Natural killer cell (primary cell): ENCODE measurements around the gene SLC25A23. TPM values are rescaled to one million over a fixed set of nuclear protein-coding genes. Genes with fewer than 3 reads are reported as not detected.

Experiments
- ATAC-seq, 3 donors: fragments of 150-1000 bp in 2 of 3; fragments of 200-7000 bp in 1 of 3; cut with Tn5 transposase; 1 replicate in 1 of 3; 2 replicates in 2 of 3; pipeline ENCODE4 v1.10.0; 2021; ENCODE audit warnings: mild to moderate bottlenecking in 2 of 3, moderate library complexity in 2 of 3
- DNase-seq, 2 donors: peaks; one replicate each; pipeline versions ENCODE4 v3.0.0 to v3.0.0-alpha.2; 2013 to 2021; ENCODE audit warnings: mixed read lengths in 1 of 2
- H3K27ac ChIP-seq: one replicate; pipeline ENCODE4 v1.5.1; 2013; ENCODE audit warnings: mild to moderate bottlenecking, low read length
- H3K27me3 ChIP-seq: one replicate; pipeline ENCODE4 v1.6.1; 2013; ENCODE audit warnings: low read length; ENCODE audit not compliant: control insufficient read depth, insufficient read depth
- H3K36me3 ChIP-seq: one replicate; pipeline ENCODE4 v1.6.1; 2013; ENCODE audit warnings: low read length; ENCODE audit not compliant: control insufficient read depth, insufficient read depth
- H3K4me1 ChIP-seq: one replicate; pipeline ENCODE4 v1.6.1; 2013; ENCODE audit warnings: low read length; ENCODE audit not compliant: control insufficient read depth, insufficient read depth
- H3K4me3 ChIP-seq: one replicate; pipeline ENCODE4 v1.5.1; 2013; ENCODE audit warnings: low read length
- H3K9me3 ChIP-seq: one replicate; pipeline ENCODE4 v1.6.1; 2013; ENCODE audit warnings: low read length; ENCODE audit not compliant: control insufficient read depth, insufficient read depth
- H3K27ac Mint-ChIP-seq, 2 donors: one replicate each; pipeline ENCODE4 v1.8.0; 2022; ENCODE audit warnings: mild to moderate bottlenecking in 2 of 2, mixed read lengths in 2 of 2, moderate library complexity in 1 of 2
- H3K27me3 Mint-ChIP-seq, 2 donors: one replicate each; pipeline ENCODE4 v1.8.0; 2022; ENCODE audit warnings: low read depth in 2 of 2, mixed read lengths in 2 of 2
- H3K36me3 Mint-ChIP-seq: one replicate; pipeline ENCODE4 v1.8.0; 2022; ENCODE audit warnings: mixed read lengths
- H3K4me1 Mint-ChIP-seq, 2 donors: one replicate each; pipeline ENCODE4 v1.8.0; 2022; ENCODE audit warnings: mixed read lengths in 2 of 2
- H3K4me3 Mint-ChIP-seq: one replicate; pipeline ENCODE4 v1.8.0; 2022; ENCODE audit warnings: mild to moderate bottlenecking, moderate library complexity, mixed read lengths
- H3K9me3 Mint-ChIP-seq, 2 donors: one replicate each; pipeline ENCODE4 v1.8.0; 2022; ENCODE audit warnings: mixed read lengths in 2 of 2
- CTCF ChIP-seq: fragments of 200-600 bp; IDR thresholded peaks from one replicate; pipeline ENCODE4 v1.8.0; 2022; ENCODE audit warnings: antibody characterized with exemption
- WGBS: methylation state at CpG from one replicate; pipeline ENCODE4 v1.1.7; 2013; ENCODE audit warnings: missing lambda C conversion rate; ENCODE audit not compliant: insufficient coverage; 5-methylcytosine and 5-hydroxymethylcytosine counted together
- intact Hi-C: fragments of 100-400 bp; cut with micrococcal nuclease; formaldehyde crosslinking; loops from one replicate; pipeline ENCODE4 v1.14.2; 2022
- total RNA-seq, 4 donors: library from RNA; stranded (reverse); fragments of 120-200 nt in 1 of 4; gene quantifications; one replicate each; pipeline versions ENCODE4 v1.2.3 to v1.2.4, GENCODE V29; 2013 to 2022

Gene SLC25A23
- total RNA-seq, 3 donors from 2014 or later (not counting 1 experiment from before 2014, with no cell fraction given): 7.8 to 10.5 (median 8.7) TPM

GRCh38 chr19:6491802-6492592, 32.4 kb upstream of the SLC25A23 start:
- Histone ChIP-seq H3K27ac (no peak overlapping the region), H3K4me1 (peaks cover 11% of the 10 kb centered on the region), H3K27me3 (no peaks in the 10 kb centered on the region), H3K4me3 (no peak overlapping the region), H3K36me3 (no peaks in the 10 kb centered on the region), H3K9me3 (no peaks in the 10 kb centered on the region)
- Mint-ChIP-seq H3K9me3 (peaks cover 0 to 2% of the 10 kb centered on the region in 2 donors), H3K4me3 (no peak overlapping the region), H3K27me3 (peaks cover 0 to 4% of the 10 kb centered on the region in 2 donors), H3K36me3 (no peaks in the 10 kb centered on the region), H3K4me1 (peaks cover 14 to 15% of the 10 kb centered on the region in 2 donors), H3K27ac (no peak overlapping the region)
- ATAC-seq (no peak), DNase-seq (no peak)
- no peak for TF ChIP-seq CTCF
- intact Hi-C loops: no loop called here
- 84% methylated on average over 3 of the region's 4 CpGs for WGBS

- Histone ChIP-seq H3K36me3 (no peaks in the 10 kb centered on the region), H3K27me3 (no peaks in the 10 kb centered on the region), H3K9me3 (no peaks in the 10 kb centered on the region), H3K27ac (peak overlapping the region; percentile 49), H3K4me1 (peaks cover 11% of the 10 kb centered on the region), H3K4me3 (peak overlapping the region; percentile 33)
- no peaks in the 10 kb centered on the region for H3K36me3 Mint-ChIP-seq
- peaks cover 0 to 4% of the 10 kb centered on the region in 2 donors for H3K27me3 Mint-ChIP-seq
- 80% methylated on average over 2 of the region's 2 CpGs for WGBS
- H3K4me3 Mint-ChIP-seq: peak overlapping the region; percentile 79
- H3K27ac Mint-ChIP-seq: peak overlapping the region; percentile 13 to 77
- H3K9me3 Mint-ChIP-seq: peaks cover 0 to 2% of the 10 kb centered on the region in 2 donors
- TF ChIP-seq CTCF: no peak
- DNase-seq (no peak), ATAC-seq (no peak)
- intact Hi-C loops: no loop called here
- H3K4me1 Mint-ChIP-seq: peaks cover 14 to 15% of the 10 kb centered on the region in 2 donors
These were observed 30.5 kb upstream of the SLC25A23 start for GRCh38 chr19:6490134-6490533.

GRCh38 chr19:6489278-6490061, 29.9 kb upstream of the SLC25A23 start:
- intact Hi-C loops: no loop called here
- no peaks in the 10 kb centered on the region for H3K36me3 Mint-ChIP-seq
- 50% methylated on average over 13 of the region's 15 CpGs for WGBS
- peaks cover 14 to 15% of the 10 kb centered on the region in 2 donors for H3K4me1 Mint-ChIP-seq
- peak overlapping the region; percentile 49 for H3K27ac ChIP-seq
- ATAC-seq (peak in 2 of 3 donors; percentile 60 to 62), DNase-seq (peak in 1 of 2 donors; percentile 44)
- peaks cover 11% of the 10 kb centered on the region for H3K4me1 ChIP-seq
- no peaks in the 10 kb centered on the region for H3K36me3 ChIP-seq
- TF ChIP-seq CTCF: no peak
- peak overlapping the region; percentile 33 for H3K4me3 ChIP-seq
- no peaks in the 10 kb centered on the region for H3K9me3 ChIP-seq
- H3K27me3 Mint-ChIP-seq: peaks cover 0 to 4% of the 10 kb centered on the region in 2 donors
- peaks cover 0 to 2% of the 10 kb centered on the region in 2 donors for H3K9me3 Mint-ChIP-seq
- peak overlapping the region; percentile 79 for H3K4me3 Mint-ChIP-seq
- peak overlapping the region; percentile 13 to 77 for H3K27ac Mint-ChIP-seq
- no peaks in the 10 kb centered on the region for H3K27me3 ChIP-seq
